ENCODE data around the gene ACOT8. TPM values are rescaled to one million over a fixed set of nuclear protein-coding genes. Genes with fewer than 3 reads are reported as not detected.
A peak's percentile ranks its signal among the peaks of the same experiment; 100 is the strongest.

Gene ACOT8
- total and polyA plus RNA-seq, 2 of the 4 experiments (the other 2 are of a cell fraction) = 29.8 to 47.5 TPM

- CTCF ChIA-PET = no interaction called here
- no CpG with 5 or more reads among the region's 5 CpGs for WGBS, 2 experiments (ENCODE audit: extremely low coverage in 2 of 2, insufficient read length in 1 of 2)
- no peak for TF ChIP-seq MAZ (IDR thresholded peaks at IDR 0.05; ENCODE audit: borderline replicate concordance, low read depth, low read length)
- TF ChIP-seq, protein P1, sequence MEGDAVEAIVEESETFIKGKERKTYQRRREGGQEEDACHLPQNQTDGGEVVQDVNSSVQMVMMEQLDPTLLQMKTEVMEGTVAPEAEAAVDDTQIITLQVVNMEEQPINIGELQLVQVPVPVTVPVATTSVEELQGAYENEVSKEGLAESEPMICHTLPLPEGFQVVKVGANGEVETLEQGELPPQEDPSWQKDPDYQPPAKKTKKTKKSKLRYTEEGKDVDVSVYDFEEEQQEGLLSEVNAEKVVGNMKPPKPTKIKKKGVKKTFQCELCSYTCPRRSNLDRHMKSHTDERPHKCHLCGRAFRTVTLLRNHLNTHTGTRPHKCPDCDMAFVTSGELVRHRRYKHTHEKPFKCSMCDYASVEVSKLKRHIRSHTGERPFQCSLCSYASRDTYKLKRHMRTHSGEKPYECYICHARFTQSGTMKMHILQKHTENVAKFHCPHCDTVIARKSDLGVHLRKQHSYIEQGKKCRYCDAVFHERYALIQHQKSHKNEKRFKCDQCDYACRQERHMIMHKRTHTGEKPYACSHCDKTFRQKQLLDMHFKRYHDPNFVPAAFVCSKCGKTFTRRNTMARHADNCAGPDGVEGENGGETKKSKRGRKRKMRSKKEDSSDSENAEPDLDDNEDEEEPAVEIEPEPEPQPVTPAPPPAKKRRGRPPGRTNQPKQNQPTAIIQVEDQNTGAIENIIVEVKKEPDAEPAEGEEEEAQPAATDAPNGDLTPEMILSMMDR (conservative IDR thresholded peaks at IDR 0.05; ENCODE audit: low read depth, low read length) = no peak
- no peak for TF ChIP-seq FOS (IDR thresholded peaks at IDR 0.05; ENCODE audit: low read depth, low read length)
- TF ChIP-seq MXI1 (IDR thresholded peaks at IDR 0.05; ENCODE audit: borderline replicate concordance, low read depth, low read length) = no peak
- TF ChIP-seq MAFK (IDR thresholded peaks at IDR 0.05; ENCODE audit: low read depth, low read length) = no peak
- TF ChIP-seq BHLHE40 (IDR thresholded peaks at IDR 0.05; ENCODE audit: low read depth, low read length) = no peak
- no peak for TF ChIP-seq RCOR1 (IDR thresholded peaks at IDR 0.05; ENCODE audit: insufficient replicate concordance, low read length)
- TF ChIP-seq, protein P2, sequence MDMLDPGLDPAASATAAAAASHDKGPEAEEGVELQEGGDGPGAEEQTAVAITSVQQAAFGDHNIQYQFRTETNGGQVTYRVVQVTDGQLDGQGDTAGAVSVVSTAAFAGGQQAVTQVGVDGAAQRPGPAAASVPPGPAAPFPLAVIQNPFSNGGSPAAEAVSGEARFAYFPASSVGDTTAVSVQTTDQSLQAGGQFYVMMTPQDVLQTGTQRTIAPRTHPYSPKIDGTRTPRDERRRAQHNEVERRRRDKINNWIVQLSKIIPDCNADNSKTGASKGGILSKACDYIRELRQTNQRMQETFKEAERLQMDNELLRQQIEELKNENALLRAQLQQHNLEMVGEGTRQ (IDR thresholded peaks at IDR 0.05; ENCODE audit: low read depth, low read length) = no peak
- TF ChIP-seq NFE2L2 (IDR thresholded peaks at IDR 0.05; ENCODE audit: low read depth, low read length) = no peak
- TF ChIP-seq ELK1 (IDR thresholded peaks at IDR 0.05; ENCODE audit: borderline replicate concordance, low read depth, low read length) = no peak
- TF ChIP-seq POLR2A (IDR thresholded peaks at IDR 0.05; ENCODE audit: low read depth, low read length) = no peak
- no peak for TF ChIP-seq SMC3 (IDR thresholded peaks at IDR 0.05; ENCODE audit: low read depth, low read length)
- TF ChIP-seq CHD1 (IDR thresholded peaks at IDR 0.05; ENCODE audit: low read depth, low read length) = no peak
- no peak for TF ChIP-seq CEBPB (IDR thresholded peaks at IDR 0.05; ENCODE audit: low read depth, low read length)
- TF ChIP-seq RAD21 (IDR thresholded peaks at IDR 0.05; ENCODE audit: low read length) = no peak
- no peak for TF ChIP-seq RFX5 (IDR thresholded peaks at IDR 0.05; ENCODE audit: low read depth, low read length)
Observed at GRCh38 chr20:45842169-45842812, 14.9 kb downstream of the ACOT8 start.

More at GRCh38 chr20:45842169-45842812, 14.9 kb downstream of the ACOT8 start:
- no peaks in the 10 kb centered on the region for H3K4me1 ChIP-seq (ENCODE audit: control insufficient read depth, insufficient read depth, low read length)
- no peak overlapping the region for H3K4me2 ChIP-seq (ENCODE audit: low read depth, low read length)
- H3K18ac ChIP-seq (ENCODE audit: low read depth, low read length) = no peak overlapping the region
- intact Hi-C loops (cut with micrococcal nuclease) = loop anchor here (1.0 kb wide), 1 partner anchor 12 kb away; no protein-coding TSS in a partner anchor
- no peak overlapping the region for H2AK9ac ChIP-seq (replicated peaks; ENCODE audit: low read depth, low read length, poor library complexity)
- BruUV-seq (replicated peaks) = no TSS peak
- POLR2A ChIA-PET (ENCODE audit: unreplicated experiment) = interaction anchor here (0.6 kb wide), 1 partner anchor 789 kb away, joined by 3 read pairs; no protein-coding TSS in a partner anchor
- H3K14ac ChIP-seq (replicated peaks; ENCODE audit: low read depth, low read length) = no peak overlapping the region
- no peak overlapping the region for H4K5ac ChIP-seq (ENCODE audit: low read depth, low read length)
- no peak overlapping the region for H2BK15ac ChIP-seq (ENCODE audit: low read depth, low read length)
- H2BK5ac ChIP-seq (ENCODE audit: low read depth, low read length, poor library complexity, severe bottlenecking) = no peak overlapping the region
- H3K56ac ChIP-seq (ENCODE audit: extremely low read depth, insufficient read depth, low read length) = no peak overlapping the region
- ATAC-seq (ENCODE audit: low read depth) (peak; percentile 74), DNase-seq (peak; percentile 59)
- in situ Hi-C loops (cut with MboI; ENCODE audit: low sequenced_read_pairs) = no loop called here
- peaks cover 5% of the 10 kb centered on the region for H4K20me1 ChIP-seq (ENCODE audit: insufficient read depth, low read length)
- H3K4ac ChIP-seq (ENCODE audit: low read depth, low read length) = no peak overlapping the region
- H3K9me3 ChIP-seq (ENCODE audit: control insufficient read depth, insufficient read depth, low read length) = no peaks in the 10 kb centered on the region
- H3K79me1 ChIP-seq (ENCODE audit: low read depth in 1 of 2, low read length in 2 of 2) = peaks cover 11 to 25% of the 10 kb centered on the region in 2 experiments; a peak in 2 of 4 replicates
- no peak overlapping the region for H4K8ac ChIP-seq (ENCODE audit: low read depth in 2 of 2, low read length in 2 of 2)
- no peak overlapping the region for H4K91ac ChIP-seq (ENCODE audit: insufficient read depth, low read depth, low read length)
- H3K4me3 ChIP-seq (ENCODE audit: insufficient read depth, low read depth, low read length) = no peak overlapping the region
- H3K23ac ChIP-seq (ENCODE audit: low read depth, low read length) = no peak overlapping the region
- H3K9ac ChIP-seq (ENCODE audit: low read depth, low read length) = no peak overlapping the region
- H3K36me3 ChIP-seq (ENCODE audit: control insufficient read depth, insufficient read depth, low read length) = peaks cover 57% of the 10 kb centered on the region
- no peaks in the 10 kb centered on the region for H3K27me3 ChIP-seq (ENCODE audit: control insufficient read depth, insufficient read depth, low read length)
- H3K27ac ChIP-seq (ENCODE audit: insufficient read depth, low read length) = no peak overlapping the region; the same call in 1 of the 2 replicates
- dilution Hi-C loops (cut with HindIII; ENCODE audit: low sequenced_read_pairs, unreplicated experiment) = no loop called here
- no peak overlapping the region for H2BK20ac ChIP-seq (ENCODE audit: low read depth, low read length)
- no peak overlapping the region for H2BK120ac ChIP-seq (ENCODE audit: low read depth, low read length)
- no peak overlapping the region for H2AFZ ChIP-seq (replicated peaks; ENCODE audit: low read length, poor library complexity)
- peaks cover 14% of the 10 kb centered on the region for H3K9me1 ChIP-seq (ENCODE audit: insufficient read depth, low read length)
- no peak overlapping the region for H2AK5ac ChIP-seq (ENCODE audit: low read depth, low read length)

All from IMR-90 (cell line).